K562 (cell line): Measurements from ENCODE around the gene RIMS3.

ENCODE experiments used
- ARID4B ChIP-seq: sonication (generic); formaldehyde crosslinking; IDR thresholded peaks from 2 replicates; pipeline ENCODE4 v1.8.0; 2022; ENCODE audit warnings: mild to moderate bottlenecking, missing genetic modification reagents
- EP300 ChIP-seq: IDR thresholded peaks from 2 replicates; pipeline ENCODE4 v1.6.1; 2012; ENCODE audit warnings: low read length, improper control_type of control experiment
- OTX1 ChIP-seq: fragments of 450-650 bp; formaldehyde crosslinking; IDR thresholded peaks from 2 replicates; pipeline ENCODE4 v1.4.0; 2022; ENCODE audit warnings: mild to moderate bottlenecking
- POLR2A ChIP-seq: fragments of 450-650 bp; conservative IDR thresholded peaks from 2 replicates; pipeline ENCODE4 v1.6.1; 2016
- PTTG1 ChIP-seq: fragments of 450-650 bp; IDR thresholded peaks from 2 replicates; pipeline ENCODE4 v1.6.1; 2016; ENCODE audit warnings: low read depth, mild to moderate bottlenecking, missing genetic modification characterization, missing compliant biosample characterization
- SRF ChIP-seq, 2 experiments: fragments of 250-450, 450-650 bp in 1 of 2; sonication (Bioruptor Pico) in 1 of 2; sonication (generic) in 1 of 2; formaldehyde crosslinking; IDR thresholded peaks; 2 replicates each; pipeline versions ENCODE4 v1.5.0 to v1.5.1; 2020 to 2022; ENCODE audit warnings: mild to moderate bottlenecking in 1 of 2, missing genetic modification reagents in 1 of 2

DNA sequence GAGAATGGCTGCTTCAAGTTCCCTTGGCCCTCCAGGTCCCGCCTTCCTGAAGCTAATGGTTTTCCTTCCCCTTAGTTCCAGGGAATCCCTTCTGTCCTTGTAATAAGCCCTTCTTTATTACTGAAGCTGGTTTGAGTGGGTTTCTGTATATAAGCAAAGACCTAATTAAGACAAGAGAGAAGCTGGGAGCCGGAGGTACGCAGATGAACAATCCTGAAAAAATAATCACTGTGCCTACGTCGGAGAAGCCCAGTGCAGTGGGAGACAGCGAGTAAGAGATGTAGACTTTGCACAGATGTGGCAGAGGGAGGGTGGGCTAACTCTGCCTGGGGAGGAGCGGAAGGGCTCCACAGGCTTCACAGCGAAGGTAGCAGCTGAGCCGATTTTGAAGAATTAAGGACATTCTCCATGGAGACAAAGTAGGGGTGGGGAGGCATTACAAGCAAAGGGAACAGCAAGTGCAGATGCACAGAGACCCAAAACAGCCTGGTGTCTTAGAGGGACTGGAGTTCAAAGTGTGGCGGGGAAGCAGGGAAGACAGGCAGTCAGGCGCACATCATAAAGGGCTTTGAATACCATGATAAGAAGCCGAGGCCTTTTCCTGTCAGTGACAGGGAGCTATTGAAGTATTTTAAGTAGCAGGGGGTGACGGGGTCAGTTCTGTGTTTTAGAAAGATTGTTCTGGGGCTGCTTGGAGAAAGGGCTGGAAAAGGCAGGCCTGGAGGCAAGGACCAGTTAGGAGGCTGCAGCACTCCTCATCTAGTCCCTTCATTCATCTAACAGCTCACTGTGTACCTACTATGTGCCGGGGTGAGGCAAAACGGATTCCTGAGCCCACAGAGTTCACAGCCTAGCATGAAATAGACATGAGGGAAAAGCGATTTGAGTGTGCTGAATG is 6.5 kb downstream of the RIMS3 start:
- TF ChIP-seq POLR2A (no peak), ARID4B (CRISPR knock-in tag) (no peak), EP300 (no peak), OTX1 (CRISPR knock-in tag) (no peak), PTTG1 (tag) (no peak), SRF (CRISPR knock-in tag; IDR thresholded peaks at IDR 0.05) (no peak)
